Osteoblast (primary cell): ENCODE data around the gene ZNF296. TPM values are rescaled to one million over a fixed set of nuclear protein-coding genes. Genes with fewer than 3 reads are reported as not detected.

Experiments used
- DNase-seq: peaks from one replicate; pipeline ENCODE4 v3.0.0; 2011; ENCODE audit warnings: low spot score, mixed read lengths; ENCODE audit not compliant: insufficient read length; ENCODE audit errors: missing footprints
- H2AFZ ChIP-seq: 2 replicates; pipeline ENCODE4 v1.6.0; 2011; ENCODE audit warnings: mild to moderate bottlenecking, low read length
- H3K27ac ChIP-seq: 2 replicates; pipeline ENCODE4 v1.5.1; 2011; ENCODE audit warnings: mild to moderate bottlenecking, low read depth, low read length, moderate library complexity
- H3K27me3 ChIP-seq: 2 replicates; pipeline ENCODE4 v1.6.0; 2012; ENCODE audit warnings: mild to moderate bottlenecking, control low read depth, inconsistent platforms, low read length, moderate library complexity; ENCODE audit not compliant: insufficient read depth
- H3K36me3 ChIP-seq: 2 replicates; pipeline ENCODE4 v1.5.1; 2011; ENCODE audit warnings: mild to moderate bottlenecking, low read length, control low read depth, moderate library complexity; ENCODE audit not compliant: insufficient read depth
- H3K4me1 ChIP-seq: 2 replicates; pipeline ENCODE4 v1.5.1; 2011; ENCODE audit warnings: mild to moderate bottlenecking, low read length, control low read depth, moderate library complexity; ENCODE audit not compliant: insufficient read depth
- H3K4me2 ChIP-seq: 2 replicates; pipeline ENCODE4 v1.6.0; 2011; ENCODE audit warnings: mild to moderate bottlenecking, low read length; ENCODE audit not compliant: insufficient read depth
- H3K4me3 ChIP-seq: fragments of 200-600 bp; sonication (generic); 3 replicates; pipeline ENCODE4 v1.5.1; 2012; ENCODE audit warnings: mild to moderate bottlenecking, low read length, inconsistent platforms; ENCODE audit not compliant: insufficient read depth
- H3K79me2 ChIP-seq: 2 replicates; pipeline ENCODE4 v1.6.0; 2012; ENCODE audit warnings: mild to moderate bottlenecking, low read length, control low read depth, inconsistent platforms; ENCODE audit not compliant: insufficient read depth
- H3K9me3 ChIP-seq: 2 replicates; pipeline ENCODE4 v1.5.1; 2011; ENCODE audit warnings: low read depth, low read length, control low read depth
- H4K20me1 ChIP-seq: 2 replicates; pipeline ENCODE4 v1.6.0; 2012; ENCODE audit warnings: mild to moderate bottlenecking, low read length, control low read depth; ENCODE audit not compliant: insufficient read depth
- CTCF ChIP-seq: IDR thresholded peaks from 2 replicates; pipeline ENCODE4 v1.5.1; 2011; ENCODE audit warnings: mild to moderate bottlenecking, low read depth, low read length, moderate library complexity; ENCODE audit errors: extremely low read depth
- total RNA-seq: library from RNA; depleted of rRNA; stranded (reverse); fragments of >200 nt; gene quantifications from 2 replicates; pipeline ENCODE4 v1.2.3, GENCODE V29; 2012

Gene ZNF296
- total RNA-seq, 1 donor: not detected

GRCh38 chr19:45032421-45032820 lies 43.9 kb downstream of the ZNF296 start:
- Histone ChIP-seq H2AFZ (no peak overlapping the region), H3K27me3 (no peaks in the 10 kb centered on the region), H3K9me3 (no peaks in the 10 kb centered on the region), H3K27ac (no peak overlapping the region), H3K4me3 (no peak overlapping the region), H3K79me2 (no peaks in the 10 kb centered on the region), H3K4me2 (no peak overlapping the region), H3K36me3 (peaks cover 55% of the 10 kb centered on the region), H4K20me1 (no peaks in the 10 kb centered on the region), H3K4me1 (no peaks in the 10 kb centered on the region)
- peak; percentile 6 for DNase-seq
- no peak for TF ChIP-seq CTCF

GRCh38 chr19:45030825-45031224 lies 45.5 kb downstream of the ZNF296 start:
- H3K36me3 ChIP-seq: peaks cover 58% of the 10 kb centered on the region
- no peak overlapping the region for H3K4me3 ChIP-seq
- H3K4me2 ChIP-seq: no peak overlapping the region
- no peaks in the 10 kb centered on the region for H3K9me3 ChIP-seq
- H3K79me2 ChIP-seq: no peaks in the 10 kb centered on the region
- no peak for DNase-seq
- H3K27me3 ChIP-seq: no peaks in the 10 kb centered on the region
- no peak overlapping the region for H2AFZ ChIP-seq
- no peak overlapping the region for H3K27ac ChIP-seq
- H3K4me1 ChIP-seq: no peaks in the 10 kb centered on the region
- no peak for TF ChIP-seq CTCF
- H4K20me1 ChIP-seq: no peaks in the 10 kb centered on the region

- no peak for TF ChIP-seq CTCF
Measured at GRCh38 chr19:45027371-45027770, 48.9 kb downstream of the ZNF296 start.

GRCh38 chr19:45025264-45025663 lies 51.0 kb downstream of the ZNF296 start:
- Histone ChIP-seq H2AFZ (no peak overlapping the region), H3K9me3 (no peaks in the 10 kb centered on the region), H3K4me1 (no peaks in the 10 kb centered on the region), H3K27me3 (no peaks in the 10 kb centered on the region), H3K27ac (no peak overlapping the region), H3K4me2 (no peak overlapping the region), H4K20me1 (no peaks in the 10 kb centered on the region), H3K4me3 (no peak overlapping the region), H3K36me3 (peaks cover 34% of the 10 kb centered on the region), H3K79me2 (no peaks in the 10 kb centered on the region)
- peak; percentile 50 for DNase-seq
- TF ChIP-seq CTCF: no peak

More at GRCh38 chr19:45027371-45027770, 48.9 kb downstream of the ZNF296 start:
- Histone ChIP-seq H3K4me3 (no peak overlapping the region), H3K36me3 (peaks cover 45% of the 10 kb centered on the region), H2AFZ (no peak overlapping the region), H3K79me2 (no peaks in the 10 kb centered on the region), H3K4me1 (no peaks in the 10 kb centered on the region), H4K20me1 (no peaks in the 10 kb centered on the region), H3K27ac (no peak overlapping the region), H3K4me2 (no peak overlapping the region), H3K9me3 (no peaks in the 10 kb centered on the region), H3K27me3 (no peaks in the 10 kb centered on the region)
- peak; percentile 62 for DNase-seq
